Adrenal gland (tissue), 12 donors: ENCODE results near the gene PORCN. TPM values are rescaled to one million over a fixed set of nuclear protein-coding genes. Genes with fewer than 3 reads are reported as not detected.
"Not testable (repeated sequence)": the region's sequence is repeated elsewhere in the genome, so short reads cannot be mapped to it uniquely, and the experiment has no call there.

ENCODE experiments used
- DNase-seq, 7 donors: peaks; one replicate each; pipeline ENCODE4 v3.0.0-alpha.2; 2019 to 2020
- H3K27ac ChIP-seq, 5 donors: fragments of 200-600 bp; sonication (generic) in 4 of 5; 1 replicate in 3 of 5; 2 replicates in 2 of 5; pipeline versions ENCODE4 v1.5.1 to v1.8.0; 2016 to 2020; ENCODE audit warnings: mild to moderate bottlenecking in 1 of 5
- H3K27me3 ChIP-seq: fragments of 200-600 bp; 2 replicates; pipeline ENCODE4 v1.8.0; 2021
- H3K36me3 ChIP-seq, 2 donors: fragments of 200-600 bp; replicated peaks in 1 of 2; 1 replicate in 1 of 2; 2 replicates in 1 of 2; pipeline versions ENCODE4 v1.5.1 to v1.8.0; 2018 to 2022
- H3K4me1 ChIP-seq, 2 donors: fragments of 200-600 bp; replicated peaks in 1 of 2; 1 replicate in 1 of 2; 2 replicates in 1 of 2; pipeline versions ENCODE4 v1.5.1 to v1.8.0; 2018 to 2021
- H3K4me3 ChIP-seq, 4 donors: fragments of 200-600 bp; sonication (generic) in 3 of 4; one replicate each; pipeline ENCODE4 v1.5.1; 2016 to 2018
- H3K9me3 ChIP-seq, 3 donors: fragments of 200-600 bp; sonication (generic) in 1 of 3; replicated peaks in 1 of 3; 1 replicate in 2 of 3; 2 replicates in 1 of 3; pipeline versions ENCODE4 v1.5.1 to v1.8.0; 2016 to 2021
- POLR2A ChIP-seq, 2 donors: fragments of 450-650 bp; IDR thresholded peaks; one replicate each; pipeline ENCODE4 v1.6.1; 2017; ENCODE audit warnings: antibody characterized with exemption in 2 of 2, mild to moderate bottlenecking in 2 of 2, moderate library complexity in 1 of 2
- WGBS, 4 donors: extraction: QIAGEN DNeasy Blood & Tissue Kit in 2 of 4; methylation state at CpG; one replicate each; pipeline versions ENCODE4 v1.1.5 to v1.1.7; 2013 to 2017; 5-methylcytosine and 5-hydroxymethylcytosine counted together
- intact Hi-C, 2 donors: fragments of 100-400 bp; cut with DNase I; formaldehyde crosslinking; loops; one replicate each; pipeline versions ENCODE4 v1.14.1 to v1.15.0; 2022 to 2023
- polyA plus RNA-seq, 3 donors: library from polyadenylated mRNA; stranded (reverse); fragments of 200-250 nt in 2 of 3; fragments of 350-450 nt in 1 of 3; fragmentation: Illumina TruSeq in 1 of 3; extraction: RNeasy Lipid Tissue Mini Kit (QIAGEN cat#74804) in 1 of 3; gene quantifications; one replicate each; pipeline ENCODE4 v1.2.3, GENCODE V29; 2013 to 2014
- total RNA-seq, 9 donors: library from RNA; depleted of rRNA in 4 of 9; stranded (reverse); fragments of >200 nt in 4 of 9; fragments of 120-200 nt in 1 of 9; fragmentation: NEBNext Ultra II Directional in 1 of 9; extraction: Animal tissue kit (Norgen Biotek cat#: 25700) in 1 of 9; gene quantifications; one replicate each; pipeline versions ENCODE4 v1.1.0 to v1.2.4, GENCODE V29; 2013 to 2023
- TF ChIP-seq, protein P1 (sequence below), 6 experiments: fragments of 450-650 bp in 4 of 6; fragments of 200-600 bp in 2 of 6; sonication (generic) in 1 of 6; IDR thresholded peaks; 1 replicate in 5 of 6; 2 replicates in 1 of 6; pipeline versions ENCODE4 v1.5.1 to v1.8.0; 2016 to 2021; ENCODE audit warnings: antibody characterized with exemption in 6 of 6, mild to moderate bottlenecking in 2 of 6, moderate library complexity in 1 of 6
- donor health status: healthy with polysubstance abuse.
- donor health status: Bipolar disorder and iron deficiency.
- donor health status: DM: yes; HTN: yes; CAD: no.
- donor health status: DM: no; HTN: no; CAD: no.
- donor health status: DM: no; HTN: no; CAD: no.
- donor health status: DM: yes; HTN: yes; CAD: no.

PORCN gene
- total and polyA plus RNA-seq, 12 donors, result 9.5 to 290 (median 86.3) TPM

DNA sequence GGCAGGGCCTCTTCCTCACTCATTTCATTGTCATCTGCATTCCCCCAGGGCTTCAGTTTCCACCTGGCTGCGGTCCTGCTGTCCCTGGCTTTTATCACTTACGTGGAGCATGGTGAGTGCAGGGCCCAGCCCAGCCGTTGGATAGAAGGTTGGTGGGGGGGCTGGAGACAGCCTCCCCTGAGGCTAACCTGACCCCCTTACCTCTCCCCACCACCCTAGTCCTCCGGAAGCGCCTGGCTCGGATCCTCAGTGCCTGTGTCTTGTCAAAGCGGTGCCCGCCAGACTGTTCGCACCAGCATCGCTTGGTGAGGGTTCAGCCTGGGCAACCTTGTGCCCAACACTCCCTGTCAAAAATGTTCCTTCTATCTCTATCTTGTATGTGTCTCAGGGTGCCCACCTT, 7.0 kb downstream of the PORCN start:
- H3K4me1 ChIP-seq, result no peaks in the 10 kb centered on the region
- H3K4me3 ChIP-seq, result no peak overlapping the region
- WGBS, 4 donors, result 78 to 100% (median 93%) methylated on average over 1 to 10 of the region's 10 CpGs
- no peak overlapping the region for H3K27ac ChIP-seq
- H3K9me3 ChIP-seq, result no peaks in the 10 kb centered on the region
- TF ChIP-seq, protein P1, sequence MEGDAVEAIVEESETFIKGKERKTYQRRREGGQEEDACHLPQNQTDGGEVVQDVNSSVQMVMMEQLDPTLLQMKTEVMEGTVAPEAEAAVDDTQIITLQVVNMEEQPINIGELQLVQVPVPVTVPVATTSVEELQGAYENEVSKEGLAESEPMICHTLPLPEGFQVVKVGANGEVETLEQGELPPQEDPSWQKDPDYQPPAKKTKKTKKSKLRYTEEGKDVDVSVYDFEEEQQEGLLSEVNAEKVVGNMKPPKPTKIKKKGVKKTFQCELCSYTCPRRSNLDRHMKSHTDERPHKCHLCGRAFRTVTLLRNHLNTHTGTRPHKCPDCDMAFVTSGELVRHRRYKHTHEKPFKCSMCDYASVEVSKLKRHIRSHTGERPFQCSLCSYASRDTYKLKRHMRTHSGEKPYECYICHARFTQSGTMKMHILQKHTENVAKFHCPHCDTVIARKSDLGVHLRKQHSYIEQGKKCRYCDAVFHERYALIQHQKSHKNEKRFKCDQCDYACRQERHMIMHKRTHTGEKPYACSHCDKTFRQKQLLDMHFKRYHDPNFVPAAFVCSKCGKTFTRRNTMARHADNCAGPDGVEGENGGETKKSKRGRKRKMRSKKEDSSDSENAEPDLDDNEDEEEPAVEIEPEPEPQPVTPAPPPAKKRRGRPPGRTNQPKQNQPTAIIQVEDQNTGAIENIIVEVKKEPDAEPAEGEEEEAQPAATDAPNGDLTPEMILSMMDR (IDR thresholded peaks at IDR 0.05), result no peak
- no peak for TF ChIP-seq POLR2A (IDR thresholded peaks at IDR 0.05)
- no peak for DNase-seq
- H3K27me3 ChIP-seq, result no peaks in the 10 kb centered on the region
- H3K36me3 ChIP-seq, result no peaks in the 10 kb centered on the region
- intact Hi-C loops, result no loop called here

DNA sequence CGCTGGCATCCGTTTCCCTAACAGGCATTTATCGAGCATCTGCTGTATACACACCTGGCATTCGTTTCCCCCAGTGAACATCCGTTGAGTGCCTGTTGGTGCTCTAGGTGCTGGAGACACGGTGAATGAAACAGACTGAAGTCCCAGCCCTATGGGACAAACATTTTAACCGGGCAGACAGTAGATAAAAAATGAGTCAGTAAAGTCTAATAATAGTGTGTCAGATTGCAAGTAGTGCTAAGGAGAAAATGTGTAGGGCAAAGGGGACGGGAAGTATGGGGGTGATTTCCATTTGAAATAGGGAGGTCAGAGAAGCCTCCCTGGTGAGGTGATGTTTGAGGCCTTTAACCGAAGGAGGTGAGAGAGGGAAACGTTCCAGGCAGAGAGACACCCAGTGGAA, 7.5 kb downstream of the PORCN start:
- Histone ChIP-seq H3K4me1 (no peaks in the 10 kb centered on the region), H3K9me3 (no peaks in the 10 kb centered on the region), H3K27me3 (no peaks in the 10 kb centered on the region), H3K36me3 (no peaks in the 10 kb centered on the region), H3K4me3 (no peak overlapping the region), H3K27ac (peak overlapping the region in 2 of 5 donors; percentile 16 to 47)
- DNase-seq, result no peak
- 69 to 76% (median 71%) methylated on average over 10 of the region's 10 CpGs for WGBS, 4 donors
- intact Hi-C loops, result no loop called here
- no peak for TF ChIP-seq POLR2A (IDR thresholded peaks at IDR 0.05)

DNA sequence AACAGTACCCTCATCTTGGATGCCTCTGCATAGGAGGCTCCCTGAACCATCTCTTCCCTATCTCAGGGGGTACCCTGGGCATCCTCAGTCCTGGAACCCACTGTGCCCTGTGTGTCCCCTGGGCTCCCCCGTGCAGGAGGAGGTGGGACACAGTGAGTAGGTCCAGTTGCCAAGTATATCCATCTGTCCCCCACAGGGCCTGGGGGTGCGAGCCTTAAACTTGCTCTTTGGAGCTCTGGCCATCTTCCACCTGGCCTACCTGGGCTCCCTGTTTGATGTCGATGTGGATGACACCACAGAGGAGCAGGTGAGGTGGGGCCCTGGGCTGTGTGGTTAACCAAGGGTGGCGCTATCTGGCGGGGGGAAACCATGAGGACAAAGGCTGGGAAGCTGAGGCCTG, 8.2 kb downstream of the PORCN start:
- 75 to 87% (median 83%) methylated on average over 1 to 5 of the region's 5 CpGs for WGBS, 4 donors
- H3K4me3 ChIP-seq, result no peak overlapping the region
- intact Hi-C loops, result no loop called here
- no peaks in the 10 kb centered on the region for H3K27me3 ChIP-seq
- H3K27ac ChIP-seq, result peak overlapping the region in 2 of 5 donors; percentile 16 to 47
- DNase-seq, result no peak
- TF ChIP-seq, protein P1 (IDR thresholded peaks at IDR 0.05), result no peak
- TF ChIP-seq POLR2A (IDR thresholded peaks at IDR 0.05), result no peak
- H3K4me1 ChIP-seq, result no peaks in the 10 kb centered on the region
- H3K9me3 ChIP-seq, result no peaks in the 10 kb centered on the region
- H3K36me3 ChIP-seq, result no peaks in the 10 kb centered on the region

DNA sequence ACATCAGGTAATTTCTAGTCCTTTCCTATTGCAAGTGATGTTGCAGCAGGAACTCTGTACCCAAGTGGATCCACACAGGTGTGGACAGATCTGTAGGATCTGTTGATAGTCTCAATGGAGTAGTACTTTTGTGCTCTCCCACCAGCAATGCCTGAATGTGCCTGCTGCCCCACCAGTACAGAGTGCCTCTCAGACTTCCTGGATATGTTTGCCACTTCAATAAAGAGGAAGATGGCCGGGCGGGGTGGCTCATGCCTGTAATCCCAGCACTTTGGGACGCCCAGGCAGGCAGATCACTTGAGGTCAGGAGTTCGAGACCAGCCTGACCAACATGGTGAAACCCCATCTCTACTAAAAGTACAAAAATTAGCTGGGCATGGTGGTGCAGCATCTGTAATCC, 10.7 kb downstream of the PORCN start:
- H3K27me3 ChIP-seq, H3K9me3 ChIP-seq, intact Hi-C loops, H3K36me3 ChIP-seq, DNase-seq, H3K27ac ChIP-seq, H3K4me3 ChIP-seq, H3K4me1 ChIP-seq: not testable (repeated sequence)
- 73 to 77% (median 76%) methylated on average over 4 of the region's 4 CpGs; no CpG with 5 or more reads in 1 of the 4 donors for WGBS, 4 donors

DNA sequence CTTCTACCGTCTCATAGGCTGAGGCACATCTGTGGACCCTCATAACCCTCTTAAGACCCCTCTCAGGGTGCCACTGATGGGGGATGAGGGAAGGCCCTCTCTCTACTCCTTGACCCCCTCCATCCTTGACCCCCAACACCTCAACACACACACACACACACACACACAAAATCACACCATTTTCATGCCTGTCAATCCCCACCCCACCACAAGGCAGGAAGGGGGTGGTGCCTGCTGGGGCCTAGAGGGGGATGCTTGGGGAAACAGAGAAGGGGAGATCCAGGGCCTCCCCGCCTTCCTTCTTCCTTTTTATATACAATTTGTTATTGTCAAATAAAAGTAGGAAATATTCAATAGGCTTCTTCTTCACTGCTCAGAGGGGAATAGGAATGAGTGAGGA, 11.7 kb downstream of the PORCN start:
- intact Hi-C loops, result no loop called here
- no peak overlapping the region for H3K27ac ChIP-seq
- no peak for TF ChIP-seq POLR2A (IDR thresholded peaks at IDR 0.05)
- TF ChIP-seq, protein P1 (IDR thresholded peaks at IDR 0.05), result no peak
- H3K4me1 ChIP-seq, result no peaks in the 10 kb centered on the region
- H3K36me3 ChIP-seq, result no peaks in the 10 kb centered on the region
- no peak for DNase-seq
- no peaks in the 10 kb centered on the region for H3K9me3 ChIP-seq
- no peaks in the 10 kb centered on the region for H3K27me3 ChIP-seq
- no peak overlapping the region for H3K4me3 ChIP-seq
- 78 to 89% (median 85%) methylated on average over 1 to 2 of the region's 2 CpGs for WGBS, 4 donors
